ENCODE measurements around the gene CCBE1. TPM values are rescaled to one million over a fixed set of nuclear protein-coding genes. Genes with fewer than 3 reads are reported as not detected.

The CCBE1 gene
- total and polyA plus RNA-seq, 4 experiments from 2014 or later = not detected

GRCh38 chr18:59640721-59641120, 56.5 kb downstream of the CCBE1 start:
- Histone ChIP-seq H3K4me3 (ENCODE audit: low read length in 2 of 2) (no peak overlapping the region), H3K27ac (ENCODE audit: low read depth, low read length) (no peak overlapping the region), H3K36me3 (ENCODE audit: insufficient read depth, low read length) (no peaks in the 10 kb centered on the region), H3K4me1 (ENCODE audit: insufficient read depth, low read length) (no peaks in the 10 kb centered on the region), H3K9me3 (ENCODE audit: control insufficient read depth in 1 of 2, low read length in 2 of 2) (no peaks in the 10 kb centered on the region), H3K27me3 (ENCODE audit: insufficient read depth, low read length) (no peaks in the 10 kb centered on the region)
- CTCF ChIA-PET (ENCODE audit: partially characterized antibody) = no interaction called here
- Mint-ChIP-seq H3K36me3 (no peaks in the 10 kb centered on the region), H3K27ac (no peak overlapping the region), H3K27me3 (peaks cover 2 to 3% of the 10 kb centered on the region in 2 donors), H3K4me1 (no peaks in the 10 kb centered on the region), H3K9me3 (peaks cover 0 to 2% (median 0%) of the 10 kb centered on the region in 8 donors), H3K4me3 (no peak overlapping the region)
- POLR2A ChIA-PET (ENCODE audit: partially characterized antibody) = no interaction called here
- intact Hi-C loops (cut with micrococcal nuclease) = no loop called here
- no peak for DNase-seq

GRCh38 chr18:59639821-59640220, 57.4 kb downstream of the CCBE1 start:
- H3K9me3 ChIP-seq (ENCODE audit: control insufficient read depth in 1 of 2, low read length in 2 of 2) = no peaks in the 10 kb centered on the region
- Mint-ChIP-seq H3K4me1 (no peaks in the 10 kb centered on the region), H3K4me3 (no peak overlapping the region), H3K27me3 (peaks cover 2 to 3% of the 10 kb centered on the region in 2 donors), H3K9me3 (peaks cover 0 to 2% (median 0%) of the 10 kb centered on the region in 8 donors), H3K27ac (no peak overlapping the region), H3K36me3 (no peaks in the 10 kb centered on the region)
- POLR2A ChIA-PET (ENCODE audit: partially characterized antibody) = no interaction called here
- CTCF ChIA-PET (ENCODE audit: partially characterized antibody) = no interaction called here
- no peaks in the 10 kb centered on the region for H3K27me3 ChIP-seq (ENCODE audit: insufficient read depth, low read length)
- no peaks in the 10 kb centered on the region for H3K4me1 ChIP-seq (ENCODE audit: insufficient read depth, low read length)
- H3K36me3 ChIP-seq (ENCODE audit: insufficient read depth, low read length) = no peaks in the 10 kb centered on the region
- intact Hi-C loops (cut with micrococcal nuclease) = no loop called here
- H3K27ac ChIP-seq (ENCODE audit: low read depth, low read length) = no peak overlapping the region
- no peak overlapping the region for H3K4me3 ChIP-seq (ENCODE audit: low read length in 2 of 2)
- no peak for DNase-seq

- Histone ChIP-seq H3K27me3 (ENCODE audit: insufficient read depth, low read length) (no peaks in the 10 kb centered on the region), H3K4me1 (ENCODE audit: insufficient read depth, low read length) (no peaks in the 10 kb centered on the region), H3K36me3 (ENCODE audit: insufficient read depth, low read length) (no peaks in the 10 kb centered on the region), H3K27ac (ENCODE audit: low read depth, low read length) (no peak overlapping the region), H3K9me3 (ENCODE audit: control insufficient read depth in 1 of 2, low read length in 2 of 2) (no peaks in the 10 kb centered on the region), H3K4me3 (ENCODE audit: low read length in 2 of 2) (no peak overlapping the region)
- intact Hi-C loops (cut with micrococcal nuclease) = no loop called here
- H3K36me3 Mint-ChIP-seq = no peaks in the 10 kb centered on the region
- DNase-seq = no peak
- no peak overlapping the region for H3K27ac Mint-ChIP-seq
- H3K27me3 Mint-ChIP-seq = peaks cover 2% of the 10 kb centered on the region in 2 donors
- ChIA-PET POLR2A (ENCODE audit: partially characterized antibody) (no interaction called here), CTCF (ENCODE audit: partially characterized antibody) (no interaction called here)
- no peak overlapping the region for H3K4me3 Mint-ChIP-seq
- peaks cover 0 to 2% (median 0%) of the 10 kb centered on the region in 8 donors for H3K9me3 Mint-ChIP-seq
- H3K4me1 Mint-ChIP-seq = no peaks in the 10 kb centered on the region
Measured at GRCh38 chr18:59639136-59639535, 58.1 kb downstream of the CCBE1 start.

- H3K4me3 ChIP-seq (ENCODE audit: low read length in 2 of 2) = no peak overlapping the region
- H3K4me1 Mint-ChIP-seq = no peaks in the 10 kb centered on the region
- DNase-seq = no peak
- H3K9me3 ChIP-seq (ENCODE audit: control insufficient read depth in 1 of 2, low read length in 2 of 2) = no peaks in the 10 kb centered on the region
- no peak overlapping the region for H3K27ac Mint-ChIP-seq
- no peak overlapping the region for H3K4me3 Mint-ChIP-seq
- no peak overlapping the region for H3K27ac ChIP-seq (ENCODE audit: low read depth, low read length)
- CTCF ChIA-PET (ENCODE audit: partially characterized antibody) = no interaction called here
- no peaks in the 10 kb centered on the region for H3K36me3 Mint-ChIP-seq
- H3K27me3 ChIP-seq (ENCODE audit: insufficient read depth, low read length) = no peaks in the 10 kb centered on the region
- POLR2A ChIA-PET (ENCODE audit: partially characterized antibody) = no interaction called here
- no peaks in the 10 kb centered on the region for H3K36me3 ChIP-seq (ENCODE audit: insufficient read depth, low read length)
- no peaks in the 10 kb centered on the region for H3K4me1 ChIP-seq (ENCODE audit: insufficient read depth, low read length)
- intact Hi-C loops (cut with micrococcal nuclease) = no loop called here
- peaks cover 0 to 11% (median 3%) of the 10 kb centered on the region in 8 donors for H3K9me3 Mint-ChIP-seq
- H3K27me3 Mint-ChIP-seq = peaks cover 5 to 10% of the 10 kb centered on the region in 2 donors
Measured at GRCh38 chr18:59633961-59634485, 63.2 kb downstream of the CCBE1 start.

- Mint-ChIP-seq H3K4me1 (no peaks in the 10 kb centered on the region), H3K27ac (no peak overlapping the region), H3K36me3 (no peaks in the 10 kb centered on the region), H3K9me3 (peaks cover 0 to 16% (median 3%) of the 10 kb centered on the region in 8 donors), H3K4me3 (no peak overlapping the region), H3K27me3 (peaks cover 5 to 10% of the 10 kb centered on the region in 2 donors)
- no peaks in the 10 kb centered on the region for H3K27me3 ChIP-seq (ENCODE audit: insufficient read depth, low read length)
- DNase-seq = no peak
- H3K36me3 ChIP-seq (ENCODE audit: insufficient read depth, low read length) = no peaks in the 10 kb centered on the region
- H3K4me1 ChIP-seq (ENCODE audit: insufficient read depth, low read length) = no peaks in the 10 kb centered on the region
- CTCF ChIA-PET (ENCODE audit: partially characterized antibody) = no interaction called here
- intact Hi-C loops (cut with micrococcal nuclease) = no loop called here
- POLR2A ChIA-PET (ENCODE audit: partially characterized antibody) = no interaction called here
- no peak overlapping the region for H3K4me3 ChIP-seq (ENCODE audit: low read length in 2 of 2)
- no peak overlapping the region for H3K27ac ChIP-seq (ENCODE audit: low read depth, low read length)
- H3K9me3 ChIP-seq (ENCODE audit: control insufficient read depth in 1 of 2, low read length in 2 of 2) = no peaks in the 10 kb centered on the region
Measured at GRCh38 chr18:59633317-59633716, 63.9 kb downstream of the CCBE1 start.

GRCh38 chr18:59631583-59632181, 65.5 kb downstream of the CCBE1 start:
- Mint-ChIP-seq H3K27ac (no peak overlapping the region), H3K9me3 (peaks cover 0 to 18% (median 3%) of the 10 kb centered on the region in 8 donors), H3K4me1 (no peaks in the 10 kb centered on the region), H3K27me3 (peaks cover 5 to 10% of the 10 kb centered on the region in 2 donors), H3K4me3 (no peak overlapping the region), H3K36me3 (no peaks in the 10 kb centered on the region)
- ChIA-PET CTCF (ENCODE audit: partially characterized antibody) (interaction anchor here (0.7 kb wide), 1 partner anchor 1594 kb away, joined by 3 read pairs; no protein-coding TSS in a partner anchor), POLR2A (ENCODE audit: partially characterized antibody) (no interaction called here)
- H3K4me3 ChIP-seq (ENCODE audit: low read length in 2 of 2) = no peak overlapping the region
- no peaks in the 10 kb centered on the region for H3K9me3 ChIP-seq (ENCODE audit: control insufficient read depth in 1 of 2, low read length in 2 of 2)
- no peaks in the 10 kb centered on the region for H3K4me1 ChIP-seq (ENCODE audit: insufficient read depth, low read length)
- intact Hi-C loops (cut with micrococcal nuclease) = no loop called here
- no peak overlapping the region for H3K27ac ChIP-seq (ENCODE audit: low read depth, low read length)
- no peak for DNase-seq
- no peaks in the 10 kb centered on the region for H3K36me3 ChIP-seq (ENCODE audit: insufficient read depth, low read length)
- H3K27me3 ChIP-seq (ENCODE audit: insufficient read depth, low read length) = no peaks in the 10 kb centered on the region

- Mint-ChIP-seq H3K27ac (no peak overlapping the region), H3K9me3 (peaks cover 0 to 18% (median 3%) of the 10 kb centered on the region in 8 donors), H3K36me3 (no peaks in the 10 kb centered on the region), H3K4me1 (no peaks in the 10 kb centered on the region), H3K4me3 (no peak overlapping the region), H3K27me3 (peaks cover 3 to 10% of the 10 kb centered on the region in 2 donors)
- no peaks in the 10 kb centered on the region for H3K36me3 ChIP-seq (ENCODE audit: insufficient read depth, low read length)
- ChIA-PET POLR2A (ENCODE audit: partially characterized antibody) (no interaction called here), CTCF (ENCODE audit: partially characterized antibody) (no interaction called here)
- no peak overlapping the region for H3K4me3 ChIP-seq (ENCODE audit: low read length in 2 of 2)
- no peaks in the 10 kb centered on the region for H3K9me3 ChIP-seq (ENCODE audit: control insufficient read depth in 1 of 2, low read length in 2 of 2)
- intact Hi-C loops (cut with micrococcal nuclease) = no loop called here
- no peaks in the 10 kb centered on the region for H3K27me3 ChIP-seq (ENCODE audit: insufficient read depth, low read length)
- no peak overlapping the region for H3K27ac ChIP-seq (ENCODE audit: low read depth, low read length)
- H3K4me1 ChIP-seq (ENCODE audit: insufficient read depth, low read length) = no peaks in the 10 kb centered on the region
- DNase-seq = no peak
Measured at GRCh38 chr18:59629894-59630293, 67.3 kb downstream of the CCBE1 start.

Data from CD4-positive, alpha-beta memory T cell (primary cell).